ENCODE data around the gene CFAP46. TPM values are rescaled to one million over a fixed set of nuclear protein-coding genes. Genes with fewer than 3 reads are reported as not detected.

Gene CFAP46
- total RNA-seq, 1 donor from 2014 or later, result 4.4 TPM

DNA sequence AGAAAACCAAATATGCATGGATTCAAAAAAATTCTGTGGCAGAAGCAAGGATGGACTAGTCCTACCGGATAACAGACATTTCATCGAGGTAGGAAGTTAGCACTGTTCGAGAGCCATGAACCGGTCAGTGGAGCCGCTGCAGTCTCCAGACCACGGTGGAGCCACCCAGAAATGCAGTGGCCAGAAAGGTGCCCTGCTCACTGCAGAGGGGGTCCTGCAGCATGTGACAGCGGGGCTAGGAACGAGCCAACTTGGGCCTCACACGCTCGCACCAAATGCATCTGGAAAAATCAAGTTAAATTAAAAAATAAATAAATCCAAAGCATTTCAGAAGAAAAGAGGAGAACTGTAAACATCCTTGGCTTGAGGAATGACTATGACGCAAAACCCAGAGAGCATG lies 13.1 kb upstream of the CFAP46 start:
- no peaks in the 10 kb centered on the region for H3K9me3 Mint-ChIP-seq
- H3K4me3 Mint-ChIP-seq, result no peak overlapping the region
- H3K4me1 Mint-ChIP-seq, result no peaks in the 10 kb centered on the region
- H3K36me3 Mint-ChIP-seq (ENCODE audit: low read depth), result no peaks in the 10 kb centered on the region
- no peak overlapping the region for H3K27ac Mint-ChIP-seq (ENCODE audit: unreplicated experiment)
- DNase-seq (ENCODE audit: low read depth, low spot score), result no peak
- TF ChIP-seq, protein P1, sequence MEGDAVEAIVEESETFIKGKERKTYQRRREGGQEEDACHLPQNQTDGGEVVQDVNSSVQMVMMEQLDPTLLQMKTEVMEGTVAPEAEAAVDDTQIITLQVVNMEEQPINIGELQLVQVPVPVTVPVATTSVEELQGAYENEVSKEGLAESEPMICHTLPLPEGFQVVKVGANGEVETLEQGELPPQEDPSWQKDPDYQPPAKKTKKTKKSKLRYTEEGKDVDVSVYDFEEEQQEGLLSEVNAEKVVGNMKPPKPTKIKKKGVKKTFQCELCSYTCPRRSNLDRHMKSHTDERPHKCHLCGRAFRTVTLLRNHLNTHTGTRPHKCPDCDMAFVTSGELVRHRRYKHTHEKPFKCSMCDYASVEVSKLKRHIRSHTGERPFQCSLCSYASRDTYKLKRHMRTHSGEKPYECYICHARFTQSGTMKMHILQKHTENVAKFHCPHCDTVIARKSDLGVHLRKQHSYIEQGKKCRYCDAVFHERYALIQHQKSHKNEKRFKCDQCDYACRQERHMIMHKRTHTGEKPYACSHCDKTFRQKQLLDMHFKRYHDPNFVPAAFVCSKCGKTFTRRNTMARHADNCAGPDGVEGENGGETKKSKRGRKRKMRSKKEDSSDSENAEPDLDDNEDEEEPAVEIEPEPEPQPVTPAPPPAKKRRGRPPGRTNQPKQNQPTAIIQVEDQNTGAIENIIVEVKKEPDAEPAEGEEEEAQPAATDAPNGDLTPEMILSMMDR (conservative IDR thresholded peaks at IDR 0.05), result no peak
- H3K27me3 Mint-ChIP-seq (ENCODE audit: low read depth), result peaks cover 39% of the 10 kb centered on the region

DNA sequence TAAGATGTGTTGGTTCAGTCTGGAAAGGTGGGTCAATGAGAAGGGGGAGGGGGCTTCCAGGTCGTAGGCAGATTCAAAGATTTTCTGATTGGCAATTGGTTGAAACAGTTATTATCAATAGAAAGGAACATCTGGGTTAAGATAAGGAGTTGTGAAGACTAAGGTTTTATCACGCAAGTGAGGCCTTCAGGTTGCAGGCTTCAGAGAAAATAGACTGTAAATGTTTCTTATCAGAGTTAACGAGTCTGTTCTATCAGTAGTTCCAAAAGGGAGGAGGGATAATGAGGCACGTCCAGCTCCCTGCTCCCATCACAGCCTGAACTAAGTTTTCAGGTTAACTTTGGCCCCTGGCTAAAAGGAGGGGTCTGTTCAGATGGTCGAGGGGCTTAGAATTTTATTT lies 11.1 kb upstream of the CFAP46 start:
- no peak overlapping the region for H3K4me3 Mint-ChIP-seq
- H3K4me1 Mint-ChIP-seq, result no peaks in the 10 kb centered on the region
- no peaks in the 10 kb centered on the region for H3K9me3 Mint-ChIP-seq
- peaks cover 53% of the 10 kb centered on the region for H3K27me3 Mint-ChIP-seq (ENCODE audit: low read depth)
- no peak for DNase-seq (ENCODE audit: low read depth, low spot score)
- H3K36me3 Mint-ChIP-seq (ENCODE audit: low read depth), result no peaks in the 10 kb centered on the region
- no peak overlapping the region for H3K27ac Mint-ChIP-seq (ENCODE audit: unreplicated experiment)
- TF ChIP-seq, protein P1 (conservative IDR thresholded peaks at IDR 0.05), result no peak

DNA sequence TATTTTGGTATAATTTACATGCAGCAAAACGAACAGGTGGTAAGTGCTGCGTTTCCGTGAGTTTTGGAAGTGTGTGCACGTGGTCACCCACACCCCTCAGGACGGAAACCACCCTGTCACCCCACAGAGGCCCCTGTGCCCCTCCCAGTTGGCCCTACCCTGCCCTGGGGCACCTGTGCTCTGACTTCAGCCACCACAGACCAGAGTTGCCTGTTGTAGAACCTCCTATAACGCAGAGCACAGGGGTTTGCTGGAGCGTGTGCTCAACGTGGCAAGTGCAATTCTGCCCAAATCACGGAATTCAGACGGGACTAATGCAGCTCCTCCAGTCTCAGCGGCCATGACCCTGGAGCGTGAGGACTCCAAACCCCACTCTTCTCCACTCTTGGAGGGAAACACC lies 9.6 kb upstream of the CFAP46 start:
- H3K27ac Mint-ChIP-seq (ENCODE audit: unreplicated experiment), result no peak overlapping the region
- H3K27me3 Mint-ChIP-seq (ENCODE audit: low read depth), result peaks cover 55% of the 10 kb centered on the region
- H3K4me3 Mint-ChIP-seq, result no peak overlapping the region
- no peaks in the 10 kb centered on the region for H3K9me3 Mint-ChIP-seq
- TF ChIP-seq, protein P1 (conservative IDR thresholded peaks at IDR 0.05), result no peak
- no peaks in the 10 kb centered on the region for H3K36me3 Mint-ChIP-seq (ENCODE audit: low read depth)
- no peak for DNase-seq (ENCODE audit: low read depth, low spot score)
- no peaks in the 10 kb centered on the region for H3K4me1 Mint-ChIP-seq

DNA sequence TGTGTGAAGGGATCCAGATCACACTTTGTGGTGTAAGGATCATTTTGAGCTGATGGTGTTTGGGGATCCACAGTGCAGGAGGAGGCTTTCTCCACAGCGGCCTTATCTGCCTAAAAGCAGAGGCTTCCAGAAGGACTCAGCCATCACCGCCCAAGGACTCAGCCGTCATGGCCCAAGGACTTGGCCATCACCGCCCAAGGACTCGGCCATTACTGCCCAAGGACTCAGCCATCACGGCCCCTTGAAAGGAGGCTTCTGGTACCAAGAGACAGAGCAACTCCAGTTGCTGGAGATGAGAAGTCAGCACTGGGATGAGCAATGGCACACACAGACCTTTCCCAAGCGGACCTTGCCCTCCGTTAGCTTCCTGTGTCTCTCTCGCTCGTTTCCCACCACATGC lies 6.0 kb upstream of the CFAP46 start:
- Mint-ChIP-seq H3K9me3 (no peaks in the 10 kb centered on the region), H3K36me3 (ENCODE audit: low read depth) (no peaks in the 10 kb centered on the region), H3K4me1 (no peaks in the 10 kb centered on the region), H3K4me3 (no peak overlapping the region), H3K27ac (ENCODE audit: unreplicated experiment) (no peak overlapping the region), H3K27me3 (ENCODE audit: low read depth) (peaks cover 54% of the 10 kb centered on the region)
- no peak for DNase-seq (ENCODE audit: low read depth, low spot score)
- TF ChIP-seq, protein P1 (conservative IDR thresholded peaks at IDR 0.05), result no peak

DNA sequence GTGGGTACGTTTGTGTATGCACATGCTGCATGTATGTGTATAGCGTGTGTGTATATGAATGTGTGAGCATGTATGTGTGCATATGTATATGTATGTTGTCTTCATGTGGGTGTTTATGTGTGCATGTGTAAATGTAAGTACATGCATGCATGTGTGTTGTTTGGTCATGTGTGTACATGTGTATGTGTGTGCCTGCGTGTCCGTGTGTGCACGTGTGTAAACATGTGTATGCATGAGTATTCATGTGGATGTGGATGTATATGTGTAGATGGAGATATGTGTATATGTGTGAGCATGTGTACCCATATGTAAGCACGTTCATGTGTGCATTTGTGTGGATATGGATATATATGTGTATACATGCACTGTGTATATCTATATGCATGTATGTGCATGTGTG lies 5.5 kb upstream of the CFAP46 start:
- Mint-ChIP-seq H3K9me3 (no peaks in the 10 kb centered on the region), H3K27me3 (ENCODE audit: low read depth) (peaks cover 50% of the 10 kb centered on the region), H3K4me1 (peaks cover 1% of the 10 kb centered on the region), H3K27ac (ENCODE audit: unreplicated experiment) (no peak overlapping the region), H3K36me3 (ENCODE audit: low read depth) (no peaks in the 10 kb centered on the region), H3K4me3 (no peak overlapping the region)
- TF ChIP-seq, protein P1 (conservative IDR thresholded peaks at IDR 0.05), result no peak
- DNase-seq (ENCODE audit: low read depth, low spot score), result no peak

All from neural crest cell (in vitro differentiated cells).